GM21737 (cell line): ENCODE data around the gene SF1.

Experiments
- ATAC-seq: cut with Tn5 transposase; IDR thresholded peaks from one replicate; pipeline ENCODE4 v1.9.1; 2021; ENCODE audit warnings: mild to moderate bottlenecking, moderate library complexity; ENCODE audit not compliant: unreplicated experiment

The SF1 gene

DNA sequence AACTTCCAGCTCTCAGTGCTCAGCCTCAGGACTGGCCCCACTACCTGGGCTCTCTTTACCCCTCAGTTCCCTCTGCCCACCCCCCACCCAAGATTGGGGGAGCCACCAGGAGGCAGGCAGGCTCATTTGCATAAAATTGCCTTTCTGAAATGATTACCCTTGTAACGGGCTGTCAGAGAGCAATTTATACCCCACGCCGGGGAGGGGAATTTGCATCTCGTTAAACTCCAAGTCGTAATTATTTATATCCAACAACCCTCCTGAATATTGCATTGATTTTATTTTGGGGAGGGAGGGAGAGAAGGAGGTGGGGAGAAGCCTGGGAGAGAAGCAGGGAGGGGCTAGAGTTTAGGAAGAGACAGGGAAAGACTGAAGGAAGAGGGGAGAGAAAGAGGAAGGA, 63.7 kb downstream of the SF1 start:
- no peak for ATAC-seq
